GM21526 (cell line): Measurements from ENCODE around the gene FOXL3.
"Not testable (repeated sequence)": the region's sequence is repeated elsewhere in the genome, so short reads cannot be mapped to it uniquely, and the experiment has no call there.

ENCODE experiments used
- ATAC-seq: cut with Tn5 transposase; IDR thresholded peaks from one replicate; pipeline ENCODE4 v1.9.1; 2021; ENCODE audit warnings: moderate library complexity; ENCODE audit not compliant: unreplicated experiment, low FRiP score

The FOXL3 gene

GRCh38 chr7:285731-286130 is 4.2 kb upstream of the FOXL3 start:
- no peak for ATAC-seq

GRCh38 chr7:286266-286665 is 3.7 kb upstream of the FOXL3 start:
- ATAC-seq, result no peak

GRCh38 chr7:288671-289101 is 1.3 kb upstream of the FOXL3 start:
- no peak for ATAC-seq

GRCh38 chr7:289209-289755 is 688 bp upstream of the FOXL3 start:
- no peak for ATAC-seq

- no peak for ATAC-seq
These were observed 793 bp downstream of the FOXL3 start for GRCh38 chr7:290554-291372.

- ATAC-seq, result no peak
These were observed 1.6 kb downstream of the FOXL3 start for GRCh38 chr7:291373-292092.

- ATAC-seq, result no peak
These were observed 2.3 kb downstream of the FOXL3 start for GRCh38 chr7:292226-292625.

GRCh38 chr7:292826-293225 is 2.9 kb downstream of the FOXL3 start:
- ATAC-seq, result no peak

- no peak for ATAC-seq
These were observed 3.9 kb downstream of the FOXL3 start for GRCh38 chr7:293681-294439.

GRCh38 chr7:294440-295154 is 4.6 kb downstream of the FOXL3 start:
- ATAC-seq, result no peak

GRCh38 chr7:295155-296154 is 5.5 kb downstream of the FOXL3 start:
- no peak for ATAC-seq

- ATAC-seq, result no peak
These were observed 6.5 kb downstream of the FOXL3 start for GRCh38 chr7:296373-296945.

- not testable (repeated sequence) for ATAC-seq
These were observed 7.2 kb downstream of the FOXL3 start for GRCh38 chr7:297141-297540.

GRCh38 chr7:297611-298374 is 7.8 kb downstream of the FOXL3 start:
- no peak for ATAC-seq

GRCh38 chr7:298375-298702 is 8.4 kb downstream of the FOXL3 start:
- no peak for ATAC-seq

- no peak for ATAC-seq
These were observed 8.8 kb downstream of the FOXL3 start for GRCh38 chr7:298743-299142.

- no peak for ATAC-seq
These were observed 9.2 kb downstream of the FOXL3 start for GRCh38 chr7:299169-299568.

- ATAC-seq, result no peak
These were observed 9.7 kb downstream of the FOXL3 start for GRCh38 chr7:299628-300027.
